Natural killer cell (primary cell): ENCODE results near the gene SPATA2. TPM values are rescaled to one million over a fixed set of nuclear protein-coding genes. Genes with fewer than 3 reads are reported as not detected.

ENCODE experiments used
- ATAC-seq, 3 donors: fragments of 150-1000 bp in 2 of 3; fragments of 200-7000 bp in 1 of 3; cut with Tn5 transposase; 1 replicate in 1 of 3; 2 replicates in 2 of 3; pipeline ENCODE4 v1.10.0; 2021; ENCODE audit warnings: mild to moderate bottlenecking in 2 of 3, moderate library complexity in 2 of 3
- DNase-seq, 2 donors: peaks; one replicate each; pipeline versions ENCODE4 v3.0.0 to v3.0.0-alpha.2; 2013 to 2021; ENCODE audit warnings: mixed read lengths in 1 of 2
- H3K27ac ChIP-seq: one replicate; pipeline ENCODE4 v1.5.1; 2013; ENCODE audit warnings: mild to moderate bottlenecking, low read length
- H3K27me3 ChIP-seq: one replicate; pipeline ENCODE4 v1.6.1; 2013; ENCODE audit warnings: low read length; ENCODE audit not compliant: control insufficient read depth, insufficient read depth
- H3K36me3 ChIP-seq: one replicate; pipeline ENCODE4 v1.6.1; 2013; ENCODE audit warnings: low read length; ENCODE audit not compliant: control insufficient read depth, insufficient read depth
- H3K4me1 ChIP-seq: one replicate; pipeline ENCODE4 v1.6.1; 2013; ENCODE audit warnings: low read length; ENCODE audit not compliant: control insufficient read depth, insufficient read depth
- H3K4me3 ChIP-seq: one replicate; pipeline ENCODE4 v1.5.1; 2013; ENCODE audit warnings: low read length
- H3K9me3 ChIP-seq: one replicate; pipeline ENCODE4 v1.6.1; 2013; ENCODE audit warnings: low read length; ENCODE audit not compliant: control insufficient read depth, insufficient read depth
- H3K27ac Mint-ChIP-seq, 2 donors: one replicate each; pipeline ENCODE4 v1.8.0; 2022; ENCODE audit warnings: mild to moderate bottlenecking in 2 of 2, mixed read lengths in 2 of 2, moderate library complexity in 1 of 2
- H3K27me3 Mint-ChIP-seq, 2 donors: one replicate each; pipeline ENCODE4 v1.8.0; 2022; ENCODE audit warnings: low read depth in 2 of 2, mixed read lengths in 2 of 2
- H3K36me3 Mint-ChIP-seq: one replicate; pipeline ENCODE4 v1.8.0; 2022; ENCODE audit warnings: mixed read lengths
- H3K4me1 Mint-ChIP-seq, 2 donors: one replicate each; pipeline ENCODE4 v1.8.0; 2022; ENCODE audit warnings: mixed read lengths in 2 of 2
- H3K4me3 Mint-ChIP-seq: one replicate; pipeline ENCODE4 v1.8.0; 2022; ENCODE audit warnings: mild to moderate bottlenecking, moderate library complexity, mixed read lengths
- H3K9me3 Mint-ChIP-seq, 2 donors: one replicate each; pipeline ENCODE4 v1.8.0; 2022; ENCODE audit warnings: mixed read lengths in 2 of 2
- WGBS: methylation state at CpG from one replicate; pipeline ENCODE4 v1.1.7; 2013; ENCODE audit warnings: missing lambda C conversion rate; ENCODE audit not compliant: insufficient coverage; 5-methylcytosine and 5-hydroxymethylcytosine counted together
- intact Hi-C: fragments of 100-400 bp; cut with micrococcal nuclease; formaldehyde crosslinking; loops from one replicate; pipeline ENCODE4 v1.14.2; 2022
- total RNA-seq, 4 donors: library from RNA; stranded (reverse); fragments of 120-200 nt in 1 of 4; gene quantifications; one replicate each; pipeline versions ENCODE4 v1.2.3 to v1.2.4, GENCODE V29; 2013 to 2022
- TF ChIP-seq, protein P1 (sequence below): fragments of 200-600 bp; IDR thresholded peaks from one replicate; pipeline ENCODE4 v1.8.0; 2022; ENCODE audit warnings: antibody characterized with exemption

SPATA2 gene
- total RNA-seq, 3 donors from 2014 or later (not counting 1 experiment from before 2014, with no cell fraction given) = 16.4 to 25.8 (median 25.1) TPM

DNA sequence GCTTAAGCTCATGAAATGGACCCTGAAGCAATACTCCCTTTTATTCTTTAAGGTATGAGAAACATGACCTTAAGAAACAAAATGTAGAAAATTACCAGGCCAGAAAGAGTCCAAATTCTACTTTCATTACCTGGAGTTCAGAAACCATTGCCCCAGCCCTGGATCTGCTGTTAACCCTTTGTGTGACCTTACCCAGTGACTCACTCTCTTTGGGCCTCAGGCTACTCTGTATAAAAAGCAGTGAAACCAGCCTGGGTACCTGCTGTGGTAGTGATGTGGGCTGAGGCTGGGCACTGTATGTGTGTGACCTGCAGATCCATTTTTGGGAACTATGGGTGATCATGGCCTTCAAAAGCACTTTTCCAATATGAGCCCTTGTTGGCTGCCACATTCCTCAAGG is 55.5 kb downstream of the SPATA2 start:
- TF ChIP-seq, protein P1, sequence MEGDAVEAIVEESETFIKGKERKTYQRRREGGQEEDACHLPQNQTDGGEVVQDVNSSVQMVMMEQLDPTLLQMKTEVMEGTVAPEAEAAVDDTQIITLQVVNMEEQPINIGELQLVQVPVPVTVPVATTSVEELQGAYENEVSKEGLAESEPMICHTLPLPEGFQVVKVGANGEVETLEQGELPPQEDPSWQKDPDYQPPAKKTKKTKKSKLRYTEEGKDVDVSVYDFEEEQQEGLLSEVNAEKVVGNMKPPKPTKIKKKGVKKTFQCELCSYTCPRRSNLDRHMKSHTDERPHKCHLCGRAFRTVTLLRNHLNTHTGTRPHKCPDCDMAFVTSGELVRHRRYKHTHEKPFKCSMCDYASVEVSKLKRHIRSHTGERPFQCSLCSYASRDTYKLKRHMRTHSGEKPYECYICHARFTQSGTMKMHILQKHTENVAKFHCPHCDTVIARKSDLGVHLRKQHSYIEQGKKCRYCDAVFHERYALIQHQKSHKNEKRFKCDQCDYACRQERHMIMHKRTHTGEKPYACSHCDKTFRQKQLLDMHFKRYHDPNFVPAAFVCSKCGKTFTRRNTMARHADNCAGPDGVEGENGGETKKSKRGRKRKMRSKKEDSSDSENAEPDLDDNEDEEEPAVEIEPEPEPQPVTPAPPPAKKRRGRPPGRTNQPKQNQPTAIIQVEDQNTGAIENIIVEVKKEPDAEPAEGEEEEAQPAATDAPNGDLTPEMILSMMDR = no peak
- Mint-ChIP-seq H3K4me3 (no peak overlapping the region), H3K4me1 (peaks cover 5 to 8% of the 10 kb centered on the region in 2 donors), H3K9me3 (no peaks in the 10 kb centered on the region), H3K36me3 (peaks cover 6% of the 10 kb centered on the region), H3K27me3 (no peaks in the 10 kb centered on the region), H3K27ac (no peak overlapping the region)
- Histone ChIP-seq H3K4me3 (no peak overlapping the region), H3K9me3 (no peaks in the 10 kb centered on the region), H3K27ac (no peak overlapping the region), H3K27me3 (no peaks in the 10 kb centered on the region), H3K4me1 (no peaks in the 10 kb centered on the region), H3K36me3 (peaks cover 41% of the 10 kb centered on the region)
- intact Hi-C loops = no loop called here
- DNase-seq (no peak), ATAC-seq (no peak)

DNA sequence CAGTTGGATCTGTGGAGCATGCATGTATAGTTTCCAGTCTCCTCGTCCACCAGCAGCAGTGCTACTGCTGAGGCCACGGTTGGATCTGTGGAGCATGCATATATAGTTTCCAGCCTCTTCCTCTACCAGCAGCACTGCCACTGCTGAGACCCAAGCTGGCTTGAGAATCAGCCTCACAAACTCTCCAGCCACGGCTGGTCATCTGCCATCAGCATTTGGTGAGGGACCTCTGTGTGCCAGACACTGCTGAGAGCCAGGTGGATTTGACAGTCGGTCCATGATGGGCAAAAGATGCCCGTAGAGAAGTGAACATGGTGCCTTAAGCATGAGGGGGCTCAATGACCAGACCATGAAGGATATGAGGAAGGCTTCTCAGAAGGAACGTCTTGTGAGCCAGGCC is 56.3 kb downstream of the SPATA2 start:
- no peak overlapping the region for H3K27ac Mint-ChIP-seq
- ATAC-seq = no peak
- no peaks in the 10 kb centered on the region for H3K4me1 ChIP-seq

DNA sequence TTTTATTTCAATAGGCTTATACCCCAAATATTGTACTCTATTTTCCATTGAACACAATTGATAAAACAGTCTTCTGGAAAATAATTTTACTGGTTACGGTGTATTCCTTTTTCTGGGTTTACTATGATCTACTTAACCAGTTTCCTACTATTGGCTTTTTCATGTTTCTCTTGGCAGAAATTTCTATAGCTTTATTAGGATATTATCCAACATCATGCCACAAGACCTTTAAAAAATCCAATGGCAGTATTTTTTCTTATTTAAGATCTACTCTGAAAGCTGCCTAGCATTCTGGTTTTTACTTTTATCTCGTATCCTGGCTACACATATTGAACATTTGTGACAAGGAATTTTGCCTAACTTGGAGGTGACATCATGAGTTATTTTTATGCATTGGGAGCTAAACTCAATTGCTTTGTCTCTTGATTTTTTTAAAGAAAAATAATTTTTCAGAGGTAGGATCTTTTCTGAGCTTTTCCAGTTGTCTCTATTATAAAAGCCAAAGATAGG is 57.2 kb downstream of the SPATA2 start:
- Mint-ChIP-seq H3K27ac (no peak overlapping the region), H3K9me3 (no peaks in the 10 kb centered on the region), H3K4me3 (no peak overlapping the region), H3K27me3 (no peaks in the 10 kb centered on the region), H3K36me3 (no peaks in the 10 kb centered on the region), H3K4me1 (peaks cover 5 to 8% of the 10 kb centered on the region in 2 donors)
- TF ChIP-seq, protein P1 = no peak
- Histone ChIP-seq H3K36me3 (peaks cover 40% of the 10 kb centered on the region), H3K27me3 (no peaks in the 10 kb centered on the region), H3K4me1 (no peaks in the 10 kb centered on the region), H3K27ac (no peak overlapping the region), H3K4me3 (no peak overlapping the region), H3K9me3 (no peaks in the 10 kb centered on the region)
- no peak for DNase-seq
- no peak for ATAC-seq
- WGBS = 100% methylated on average over 1 of the region's 2 CpGs
- intact Hi-C loops = no loop called here

More for the DNA sequence above, 56.3 kb downstream of the SPATA2 start:
- WGBS = 95% methylated on average over 6 of the region's 6 CpGs
- no peak overlapping the region for H3K4me3 ChIP-seq
- Mint-ChIP-seq H3K9me3 (no peaks in the 10 kb centered on the region), H3K27me3 (no peaks in the 10 kb centered on the region), H3K4me1 (peaks cover 5 to 8% of the 10 kb centered on the region in 2 donors), H3K4me3 (no peak overlapping the region), H3K36me3 (no peaks in the 10 kb centered on the region)
- DNase-seq = no peak
- intact Hi-C loops = no loop called here
- no peak overlapping the region for H3K27ac ChIP-seq
- TF ChIP-seq, protein P1 = no peak
- peaks cover 40% of the 10 kb centered on the region for H3K36me3 ChIP-seq
- no peaks in the 10 kb centered on the region for H3K27me3 ChIP-seq
- H3K9me3 ChIP-seq = no peaks in the 10 kb centered on the region

DNA sequence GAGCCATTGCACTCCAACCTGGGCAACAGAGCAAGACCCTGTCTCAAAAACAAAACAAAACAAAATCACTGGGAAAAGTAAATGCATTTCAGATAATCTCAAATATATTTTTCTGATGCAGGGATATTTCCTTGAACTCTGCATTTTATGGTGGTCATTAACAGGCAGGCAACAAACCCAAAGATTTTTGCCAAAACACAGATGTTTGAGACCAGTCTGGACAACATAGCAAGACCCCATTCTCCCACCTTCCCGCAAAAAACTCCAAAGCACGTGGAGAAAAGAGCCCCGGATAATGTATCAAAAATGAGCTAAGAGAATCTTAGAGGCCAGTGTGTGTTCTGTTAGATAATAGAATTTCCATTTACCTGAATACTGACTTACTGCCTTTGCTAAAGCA is 58.4 kb downstream of the SPATA2 start:
- intact Hi-C loops = no loop called here
- ATAC-seq (no peak), DNase-seq (no peak)
- Mint-ChIP-seq H3K4me1 (peaks cover 5 to 8% of the 10 kb centered on the region in 2 donors), H3K9me3 (no peaks in the 10 kb centered on the region), H3K36me3 (no peaks in the 10 kb centered on the region), H3K27me3 (no peaks in the 10 kb centered on the region), H3K27ac (no peak overlapping the region), H3K4me3 (no peak overlapping the region)
- H3K9me3 ChIP-seq = no peaks in the 10 kb centered on the region
- WGBS = no CpG with 5 or more reads among the region's 3 CpGs
- peaks cover 44% of the 10 kb centered on the region for H3K36me3 ChIP-seq
- TF ChIP-seq, protein P1 = no peak
- no peak overlapping the region for H3K4me3 ChIP-seq
- H3K27ac ChIP-seq = no peak overlapping the region
- H3K27me3 ChIP-seq = no peaks in the 10 kb centered on the region
- H3K4me1 ChIP-seq = no peaks in the 10 kb centered on the region
